ENCODE results near the gene ALDH1L1. TPM values are rescaled to one million over a fixed set of nuclear protein-coding genes. Genes with fewer than 3 reads are reported as not detected.

The ALDH1L1 gene
- total and polyA plus RNA-seq, 2 donors (not counting 1 experiment from before 2014, with no cell fraction given) = not detected

Small RNA genes within 50 kb of the gene (small RNA-seq; reads per million reads assigned to genes)
- gene RNU1-30P (ENCODE audit: insufficient read length, low read depth, low replicate concordance) = 4.4 reads per million, percentile 63 among the genes with 10 or more reads in this experiment

Other genes with a start within 250 kb of the ALDH1L1 start
- gene ROPN1B, start 211.4 kb downstream of the ALDH1L1 start, total RNA-seq = not detected in 2 replicates
- gene ROPN1B, start 211.4 kb downstream of the ALDH1L1 start, polyA plus RNA-seq = not detected in 2 replicates
- gene SLC41A3, start 96.5 kb downstream of the ALDH1L1 start, total RNA-seq = 35.9 and 39.3 TPM in 2 replicates
- gene SLC41A3, start 96.5 kb downstream of the ALDH1L1 start, polyA plus RNA-seq = 33.5 and 34.2 TPM in 2 replicates
- 0.83 and 2.2 TPM in 2 replicates for gene KLF15, start 176.8 kb upstream of the ALDH1L1 start, total RNA-seq
- gene KLF15, start 176.8 kb upstream of the ALDH1L1 start, polyA plus RNA-seq = 0.10 and 0.22 TPM in 2 replicates
- not detected in 2 replicates for gene CFAP100, start 214.3 kb upstream of the ALDH1L1 start, total RNA-seq
- gene CFAP100, start 214.3 kb upstream of the ALDH1L1 start, polyA plus RNA-seq = not detected in 2 replicates